Measurements from ENCODE around the gene GNLY. TPM values are rescaled to one million over a fixed set of nuclear protein-coding genes. Genes with fewer than 3 reads are reported as not detected.

Gene GNLY
- total and polyA plus RNA-seq, 2 donors from 2014 or later: 5.5 to 8.1 TPM

DNA sequence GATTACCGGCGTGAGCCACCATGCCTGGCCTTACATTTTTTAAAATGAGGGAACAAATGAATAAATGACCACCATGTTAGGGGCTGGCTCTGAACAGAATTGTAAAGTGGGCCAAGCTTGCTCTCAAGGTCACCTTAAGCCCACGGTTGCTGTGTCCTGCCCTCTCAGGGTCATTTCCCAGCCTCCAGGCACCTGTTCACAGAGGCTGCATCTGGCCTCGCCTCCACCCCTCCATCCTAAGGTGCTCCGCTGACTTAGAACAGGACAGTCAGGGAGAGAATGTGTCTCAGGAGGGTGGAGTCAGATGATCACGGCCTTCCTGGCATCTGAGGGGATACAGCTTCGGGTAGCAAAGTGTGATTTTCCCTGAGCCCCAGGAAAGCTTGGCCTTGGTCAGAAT, 33.4 kb upstream of the GNLY start:
- no peak overlapping the region for H3K4me3 ChIP-seq (ENCODE audit: low read length in 3 of 3)
- FAIRE-seq (no peak), DNase-seq (no peak)
- H3K4me1 ChIP-seq (ENCODE audit: control insufficient read depth in 2 of 3, insufficient read depth in 2 of 3, low read depth in 1 of 3, low read length in 3 of 3): peaks cover 0 to under 1% (median 0%) of the 10 kb centered on the region in 3 donors
- H3K9me3 ChIP-seq (ENCODE audit: control insufficient read depth in 2 of 3, insufficient read depth in 1 of 3, low read length in 3 of 3): no peaks in the 10 kb centered on the region
- H3K27me3 ChIP-seq (ENCODE audit: control insufficient read depth, insufficient read depth, low read length): no peaks in the 10 kb centered on the region
- no peaks in the 10 kb centered on the region for H3K36me3 ChIP-seq (ENCODE audit: control insufficient read depth in 2 of 3, insufficient read depth in 3 of 3, low read length in 3 of 3)
- no peak overlapping the region for H3K27ac ChIP-seq (ENCODE audit: low read depth in 2 of 2, low read length in 2 of 2)
- no peak for TF ChIP-seq CTCF (IDR thresholded peaks at IDR 0.05; ENCODE audit: borderline replicate concordance, extremely low read depth, insufficient read depth)
- no peak overlapping the region for H3K9ac ChIP-seq (ENCODE audit: low read length in 3 of 3)
- intact Hi-C loops (cut with DNase I): no loop called here

DNA sequence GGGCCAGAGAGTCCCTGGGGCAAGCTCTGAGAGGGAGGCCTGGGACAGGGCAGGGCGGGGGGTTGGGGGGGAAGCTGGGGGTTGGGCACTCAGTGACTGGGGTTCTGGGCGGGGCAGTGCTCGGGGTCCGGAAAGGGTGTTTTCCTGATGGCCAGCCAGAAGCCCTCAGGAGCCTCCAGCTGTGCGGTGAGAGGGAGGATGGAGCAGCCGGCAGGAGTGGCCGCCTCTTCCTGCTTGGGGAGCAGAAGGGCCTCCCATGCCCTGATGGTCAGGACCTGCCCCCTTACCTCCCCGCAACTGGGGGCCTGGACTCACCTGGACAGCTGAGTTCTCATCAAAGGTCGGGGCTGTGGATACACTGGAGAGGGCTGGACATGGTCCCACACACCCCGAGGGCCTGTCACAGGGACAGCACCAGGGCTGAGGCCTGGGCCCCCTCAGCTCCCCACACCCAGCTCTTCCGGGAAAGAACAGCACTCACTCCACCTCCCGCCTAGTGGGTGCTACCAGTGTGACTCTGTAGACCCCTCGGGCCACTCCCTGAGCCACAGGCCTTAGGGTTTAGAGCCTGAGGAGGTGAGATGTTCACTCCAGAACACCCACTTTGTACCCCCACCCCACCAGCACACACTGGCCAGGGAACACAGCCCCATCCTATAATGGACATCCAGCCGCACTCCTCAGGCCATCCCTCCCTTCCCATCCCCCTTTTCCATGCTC, 32.9 kb upstream of the GNLY start:
- Histone ChIP-seq H3K27ac (ENCODE audit: low read depth in 2 of 2, low read length in 2 of 2) (no peak overlapping the region), H3K9ac (ENCODE audit: low read length in 3 of 3) (no peak overlapping the region)

GRCh38 chr2:85662899-85663593, 31.1 kb upstream of the GNLY start:
- no peak overlapping the region for H3K9ac ChIP-seq (ENCODE audit: low read length in 3 of 3)
- no peaks in the 10 kb centered on the region for H3K27me3 ChIP-seq (ENCODE audit: control insufficient read depth, insufficient read depth, low read length)
- TF ChIP-seq CTCF (IDR thresholded peaks at IDR 0.05; ENCODE audit: borderline replicate concordance, extremely low read depth, insufficient read depth): no peak
- no peaks in the 10 kb centered on the region for H3K36me3 ChIP-seq (ENCODE audit: control insufficient read depth in 2 of 3, insufficient read depth in 3 of 3, low read length in 3 of 3)
- DNase-seq: no peak
- no peak overlapping the region for H3K27ac ChIP-seq (ENCODE audit: low read depth in 2 of 2, low read length in 2 of 2)
- no peak for FAIRE-seq
- H3K4me1 ChIP-seq (ENCODE audit: control insufficient read depth in 2 of 3, insufficient read depth in 2 of 3, low read depth in 1 of 3, low read length in 3 of 3): no peaks in the 10 kb centered on the region
- H3K4me3 ChIP-seq (ENCODE audit: low read length in 3 of 3): no peak overlapping the region
- H3K9me3 ChIP-seq (ENCODE audit: control insufficient read depth in 2 of 3, insufficient read depth in 1 of 3, low read length in 3 of 3): no peaks in the 10 kb centered on the region
- intact Hi-C loops (cut with DNase I): no loop called here

More for the DNA sequence above, 32.9 kb upstream of the GNLY start:
- DNase-seq (peak in 1 of 5 donors; percentile 80), FAIRE-seq (no peak)
- H3K27me3 ChIP-seq (ENCODE audit: control insufficient read depth, insufficient read depth, low read length): no peaks in the 10 kb centered on the region
- H3K36me3 ChIP-seq (ENCODE audit: control insufficient read depth in 2 of 3, insufficient read depth in 3 of 3, low read length in 3 of 3): no peaks in the 10 kb centered on the region
- no peak for TF ChIP-seq CTCF (IDR thresholded peaks at IDR 0.05; ENCODE audit: borderline replicate concordance, extremely low read depth, insufficient read depth)
- no peak overlapping the region for H3K4me3 ChIP-seq (ENCODE audit: low read length in 3 of 3)
- no peaks in the 10 kb centered on the region for H3K9me3 ChIP-seq (ENCODE audit: control insufficient read depth in 2 of 3, insufficient read depth in 1 of 3, low read length in 3 of 3)
- intact Hi-C loops (cut with DNase I): no loop called here
- H3K4me1 ChIP-seq (ENCODE audit: control insufficient read depth in 2 of 3, insufficient read depth in 2 of 3, low read depth in 1 of 3, low read length in 3 of 3): no peaks in the 10 kb centered on the region

Data from kidney (tissue), 14 donors.